Activated naive CD8-positive, alpha-beta T cell (primary cell): Measurements from ENCODE around the gene AIPL1.
"Not testable (repeated sequence)": the region's sequence is repeated elsewhere in the genome, so short reads cannot be mapped to it uniquely, and the experiment has no call there.

Experiments
- H3K27ac Mint-ChIP-seq: one replicate; pipeline ENCODE4 v1.8.0; 2021; ENCODE audit warnings: mixed read lengths
- H3K27me3 Mint-ChIP-seq: one replicate; pipeline ENCODE4 v1.8.0; 2021; ENCODE audit warnings: mixed read lengths
- H3K36me3 Mint-ChIP-seq: one replicate; pipeline ENCODE4 v1.8.0; 2021; ENCODE audit warnings: mixed read lengths
- H3K4me1 Mint-ChIP-seq: one replicate; pipeline ENCODE4 v1.8.0; 2021; ENCODE audit warnings: low read depth, mixed read lengths
- H3K4me3 Mint-ChIP-seq: one replicate; pipeline ENCODE4 v1.8.0; 2021; ENCODE audit warnings: mild to moderate bottlenecking, mixed read lengths
- H3K9me3 Mint-ChIP-seq: one replicate; pipeline ENCODE4 v1.8.0; 2021; ENCODE audit warnings: low read depth, mixed read lengths

The AIPL1 gene

GRCh38 chr17:6435051-6435450, at the start of gene AIPL1:
TSS of gene AIPL1 (minus strand) at chr17:6435121. CDS start at chr17:6435104, 17 bp downstream.
- Mint-ChIP-seq H3K27ac (no peak within 1 kb of the TSS), H3K36me3 (no peaks in the 10 kb centered on the region), H3K9me3 (no peaks in the 10 kb centered on the region), H3K4me3 (no peak within 1 kb of the TSS), H3K27me3 (peaks cover 6% of the 10 kb centered on the region), H3K4me1 (no peaks in the 10 kb centered on the region)

DNA sequence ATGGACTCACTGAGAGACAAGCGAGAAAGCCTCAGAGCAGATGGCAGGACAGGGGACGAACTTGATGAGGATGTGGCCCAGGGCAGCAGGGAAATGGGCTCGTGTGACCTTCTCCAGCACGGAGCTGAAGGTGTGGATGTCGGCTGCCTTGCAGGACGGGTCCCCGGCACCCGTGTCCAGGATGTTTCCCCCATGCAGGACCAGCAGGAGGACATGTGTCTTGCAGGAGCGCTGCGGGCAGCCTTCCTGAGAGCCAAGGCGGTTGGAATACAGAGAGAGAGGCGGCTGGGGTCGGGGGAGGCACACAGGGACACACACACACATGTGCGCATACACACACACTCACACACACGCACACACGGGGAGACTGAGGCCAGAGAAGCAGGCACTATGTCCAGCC, 48.6 kb upstream of the AIPL1 start:
- H3K36me3 Mint-ChIP-seq, result no peaks in the 10 kb centered on the region

GRCh38 chr17:6482796-6483195, 47.9 kb upstream of the AIPL1 start:
- not testable (repeated sequence) for H3K36me3 Mint-ChIP-seq

More for the DNA sequence above, 48.6 kb upstream of the AIPL1 start:
- no peaks in the 10 kb centered on the region for H3K9me3 Mint-ChIP-seq
- H3K27ac Mint-ChIP-seq, result no peak overlapping the region
- no peaks in the 10 kb centered on the region for H3K4me1 Mint-ChIP-seq
- H3K27me3 Mint-ChIP-seq, result no peaks in the 10 kb centered on the region
- no peak overlapping the region for H3K4me3 Mint-ChIP-seq

DNA sequence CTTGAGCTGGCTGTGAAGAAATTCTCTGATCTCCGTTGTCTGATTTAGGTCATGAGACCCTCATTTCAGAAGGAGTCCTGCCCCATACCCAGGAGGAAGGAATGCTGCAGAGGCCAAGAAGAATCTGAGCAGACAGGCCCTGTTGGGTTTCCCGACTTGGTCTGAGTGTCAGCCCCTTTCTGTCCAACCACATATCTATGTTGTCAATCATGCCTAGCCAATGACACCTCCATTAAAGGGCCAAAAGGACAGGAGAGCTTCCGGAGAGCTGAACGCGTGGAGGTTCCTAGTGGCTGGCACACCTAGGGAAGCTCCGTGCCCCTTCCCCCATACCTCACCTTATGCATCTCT, 47.2 kb upstream of the AIPL1 start:
- no peaks in the 10 kb centered on the region for H3K36me3 Mint-ChIP-seq
- no peaks in the 10 kb centered on the region for H3K4me1 Mint-ChIP-seq
- H3K9me3 Mint-ChIP-seq, result no peaks in the 10 kb centered on the region
- H3K27ac Mint-ChIP-seq, result no peak overlapping the region
- no peaks in the 10 kb centered on the region for H3K27me3 Mint-ChIP-seq
- no peak overlapping the region for H3K4me3 Mint-ChIP-seq

More at GRCh38 chr17:6482796-6483195, 47.9 kb upstream of the AIPL1 start:
- not testable (repeated sequence) for H3K9me3 Mint-ChIP-seq, H3K4me1 Mint-ChIP-seq, H3K4me3 Mint-ChIP-seq, H3K27ac Mint-ChIP-seq, H3K27me3 Mint-ChIP-seq

GRCh38 chr17:6480303-6480675, 45.4 kb upstream of the AIPL1 start:
- Mint-ChIP-seq H3K4me1 (no peaks in the 10 kb centered on the region), H3K4me3 (no peak overlapping the region), H3K27me3 (no peaks in the 10 kb centered on the region), H3K36me3 (no peaks in the 10 kb centered on the region), H3K27ac (no peak overlapping the region), H3K9me3 (no peaks in the 10 kb centered on the region)

DNA sequence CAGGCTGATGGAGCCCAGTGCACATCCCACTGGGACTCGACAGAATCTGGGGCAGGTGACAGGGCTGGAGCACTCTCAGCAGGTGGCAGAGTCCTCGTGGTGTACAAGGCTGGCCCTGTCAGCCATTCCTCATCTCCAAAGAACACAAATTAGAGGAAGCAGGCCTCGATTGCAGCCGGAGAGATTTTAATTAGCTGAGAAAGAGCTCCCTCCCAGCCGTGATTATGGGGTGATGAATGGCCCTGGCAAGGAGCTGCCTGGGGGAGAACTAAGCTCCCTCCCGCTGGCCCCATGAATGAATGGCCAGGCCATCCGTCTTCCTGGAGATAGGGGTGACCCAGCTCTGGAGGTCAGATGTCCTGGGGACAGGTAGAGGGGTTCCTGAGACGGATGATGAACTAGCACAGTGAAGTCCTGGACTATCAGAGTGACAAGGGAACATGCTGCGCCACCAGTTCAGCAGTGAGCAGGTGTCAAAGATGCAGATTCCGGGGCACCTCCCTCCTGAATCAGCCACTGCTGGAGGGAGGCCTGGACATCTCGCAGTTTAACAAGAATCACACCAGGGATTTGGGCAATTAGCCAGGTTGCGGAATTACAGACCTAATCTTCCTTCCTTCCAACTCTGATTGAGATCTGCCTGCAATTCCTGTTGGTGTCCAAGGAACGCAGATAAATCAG, 44.8 kb upstream of the AIPL1 start:
- no peaks in the 10 kb centered on the region for H3K36me3 Mint-ChIP-seq

DNA sequence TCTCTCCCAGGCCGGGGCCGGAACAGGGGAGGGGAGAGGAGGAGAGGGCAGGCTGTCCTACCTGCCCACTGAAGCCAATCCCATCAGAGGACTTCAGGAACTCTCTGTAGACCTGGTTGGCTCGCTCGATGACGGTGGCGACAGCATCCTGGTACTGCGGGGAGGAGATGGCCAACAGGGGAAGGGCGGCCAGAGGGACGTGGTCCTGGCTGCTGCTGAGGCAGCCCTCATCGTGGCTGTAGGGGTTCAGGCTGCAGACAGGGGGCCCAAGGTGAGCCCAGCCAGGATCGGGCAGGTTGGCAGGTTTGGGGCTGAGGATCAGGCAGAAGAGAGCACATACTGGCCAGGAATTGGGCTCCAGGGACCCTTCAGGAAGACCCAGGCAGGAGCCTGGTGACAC, 43.6 kb upstream of the AIPL1 start:
- Mint-ChIP-seq H3K27ac (no peak overlapping the region), H3K9me3 (no peaks in the 10 kb centered on the region), H3K36me3 (no peaks in the 10 kb centered on the region), H3K27me3 (no peaks in the 10 kb centered on the region), H3K4me1 (no peaks in the 10 kb centered on the region), H3K4me3 (no peak overlapping the region)

More for the DNA sequence above, 44.8 kb upstream of the AIPL1 start:
- Mint-ChIP-seq H3K9me3 (no peaks in the 10 kb centered on the region), H3K27ac (no peak overlapping the region), H3K27me3 (no peaks in the 10 kb centered on the region), H3K4me3 (no peak overlapping the region), H3K4me1 (no peaks in the 10 kb centered on the region)

GRCh38 chr17:6477831-6478383, 43.0 kb upstream of the AIPL1 start:
- Mint-ChIP-seq H3K4me3 (no peak overlapping the region), H3K36me3 (no peaks in the 10 kb centered on the region), H3K27me3 (no peaks in the 10 kb centered on the region), H3K9me3 (no peaks in the 10 kb centered on the region), H3K4me1 (no peaks in the 10 kb centered on the region), H3K27ac (no peak overlapping the region)

DNA sequence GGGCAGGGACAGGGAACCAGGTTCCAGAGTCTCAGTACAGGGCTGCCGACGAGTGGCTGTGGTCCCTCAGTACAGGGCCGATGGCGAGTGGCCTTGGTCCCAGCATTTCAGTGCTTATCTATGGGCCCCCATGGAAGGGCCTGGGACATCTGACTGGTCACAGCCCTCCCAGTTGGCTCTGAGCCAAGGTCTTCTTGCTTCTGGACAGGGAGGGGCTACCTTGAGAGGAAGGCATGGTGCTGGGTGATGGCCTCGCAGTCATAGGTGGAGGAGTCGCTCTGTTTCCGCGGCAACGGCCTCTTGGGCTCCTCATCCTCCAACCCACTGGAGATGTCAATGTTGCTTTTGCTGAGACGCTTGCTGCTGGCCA, 41.9 kb upstream of the AIPL1 start:
- Mint-ChIP-seq H3K27ac (no peak overlapping the region), H3K4me3 (no peak overlapping the region), H3K4me1 (no peaks in the 10 kb centered on the region), H3K36me3 (no peaks in the 10 kb centered on the region), H3K27me3 (no peaks in the 10 kb centered on the region), H3K9me3 (no peaks in the 10 kb centered on the region)

- no peak overlapping the region for H3K4me3 Mint-ChIP-seq
- no peaks in the 10 kb centered on the region for H3K27me3 Mint-ChIP-seq
- no peaks in the 10 kb centered on the region for H3K36me3 Mint-ChIP-seq
- H3K9me3 Mint-ChIP-seq, result no peaks in the 10 kb centered on the region
- H3K27ac Mint-ChIP-seq, result no peak overlapping the region
- H3K4me1 Mint-ChIP-seq, result no peaks in the 10 kb centered on the region
These were observed 41.3 kb upstream of the AIPL1 start for GRCh38 chr17:6476076-6476809.

DNA sequence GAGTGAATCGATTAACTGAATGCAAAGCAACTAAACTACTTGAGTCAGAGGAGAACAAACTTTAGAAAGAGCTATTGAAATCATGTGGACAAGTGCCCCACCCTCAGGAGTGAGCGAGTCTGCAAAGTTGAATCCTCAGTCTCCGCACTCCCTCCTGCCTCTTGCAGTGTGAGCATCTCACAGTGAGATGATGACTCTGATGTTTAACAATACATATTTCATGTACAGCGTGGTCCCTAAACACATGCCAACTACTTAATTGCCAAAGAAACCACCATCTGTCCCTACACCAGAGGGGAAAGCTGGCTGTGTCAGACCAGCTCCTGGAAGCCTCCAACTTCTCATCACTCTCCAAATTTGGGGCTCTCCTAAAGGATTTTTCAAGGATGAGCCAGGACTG, 40.5 kb upstream of the AIPL1 start:
- H3K36me3 Mint-ChIP-seq, result no peaks in the 10 kb centered on the region
- no peak overlapping the region for H3K4me3 Mint-ChIP-seq
- H3K9me3 Mint-ChIP-seq, result no peaks in the 10 kb centered on the region
- H3K27me3 Mint-ChIP-seq, result no peaks in the 10 kb centered on the region
- H3K27ac Mint-ChIP-seq, result no peak overlapping the region
- H3K4me1 Mint-ChIP-seq, result no peaks in the 10 kb centered on the region

GRCh38 chr17:6474906-6475305, 40.0 kb upstream of the AIPL1 start:
- Mint-ChIP-seq H3K27ac (no peak overlapping the region), H3K4me1 (no peaks in the 10 kb centered on the region), H3K9me3 (no peaks in the 10 kb centered on the region)

DNA sequence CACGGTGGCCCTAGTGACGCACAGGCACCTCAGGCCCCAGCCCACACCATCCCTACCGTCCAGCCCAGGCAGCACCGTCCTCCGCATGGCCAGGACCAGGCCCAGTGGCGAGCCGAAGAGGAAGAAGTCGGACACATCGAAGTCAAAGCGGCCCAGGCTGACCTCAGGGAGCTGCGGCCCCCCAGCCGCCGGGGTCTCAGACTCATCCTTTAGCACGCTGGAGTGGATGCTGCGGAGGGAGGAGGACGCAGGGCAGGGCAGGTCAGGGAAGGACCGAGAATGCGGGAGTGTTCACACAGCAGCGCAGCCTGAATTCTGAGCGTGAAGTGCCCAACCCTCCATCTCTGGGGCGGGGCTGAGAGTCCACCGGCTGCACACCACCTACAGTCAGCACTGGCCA, 39.5 kb upstream of the AIPL1 start:
- Mint-ChIP-seq H3K4me3 (no peak overlapping the region), H3K36me3 (no peaks in the 10 kb centered on the region), H3K4me1 (no peaks in the 10 kb centered on the region), H3K9me3 (no peaks in the 10 kb centered on the region), H3K27me3 (no peaks in the 10 kb centered on the region), H3K27ac (no peak overlapping the region)

More at GRCh38 chr17:6474906-6475305, 40.0 kb upstream of the AIPL1 start:
- no peaks in the 10 kb centered on the region for H3K36me3 Mint-ChIP-seq
- no peaks in the 10 kb centered on the region for H3K27me3 Mint-ChIP-seq
- H3K4me3 Mint-ChIP-seq, result no peak overlapping the region

GRCh38 chr17:6473128-6473767, 38.3 kb upstream of the AIPL1 start:
- Mint-ChIP-seq H3K4me1 (no peaks in the 10 kb centered on the region), H3K9me3 (no peaks in the 10 kb centered on the region), H3K27me3 (no peaks in the 10 kb centered on the region), H3K4me3 (no peak overlapping the region), H3K27ac (no peak overlapping the region), H3K36me3 (no peaks in the 10 kb centered on the region)

GRCh38 chr17:6472517-6472916, 37.6 kb upstream of the AIPL1 start:
- Mint-ChIP-seq H3K9me3 (no peaks in the 10 kb centered on the region), H3K27me3 (no peaks in the 10 kb centered on the region), H3K36me3 (no peaks in the 10 kb centered on the region), H3K4me3 (no peak overlapping the region), H3K4me1 (no peaks in the 10 kb centered on the region), H3K27ac (no peak overlapping the region)
